Effector memory CD8-positive, alpha-beta T cell (primary cell): Measurements from ENCODE around the gene SMARCC2.
"Not testable (repeated sequence)": the region's sequence is repeated elsewhere in the genome, so short reads cannot be mapped to it uniquely, and the experiment has no call there.

Experiments
- ATAC-seq: fragments of 150-1000 bp; cut with Tn5 transposase; replicated peaks from 2 replicates; pipeline ENCODE4 v1.10.0; 2021; ENCODE audit warnings: mild to moderate bottlenecking, moderate library complexity
- DNase-seq, 3 experiments: peaks; one replicate each; pipeline ENCODE4 v3.0.0; 2021
- H3K27ac Mint-ChIP-seq, 2 donors: one replicate each; pipeline ENCODE4 v1.8.0; 2022; ENCODE audit warnings: mild to moderate bottlenecking in 2 of 2, mixed read lengths in 2 of 2, moderate library complexity in 2 of 2
- H3K27me3 Mint-ChIP-seq, 2 donors: one replicate each; pipeline ENCODE4 v1.8.0; 2022; ENCODE audit warnings: mixed read lengths in 2 of 2
- H3K36me3 Mint-ChIP-seq: one replicate; pipeline ENCODE4 v1.8.0; 2022; ENCODE audit warnings: mild to moderate bottlenecking, moderate library complexity, mixed read lengths; ENCODE audit not compliant: insufficient read depth
- H3K4me1 Mint-ChIP-seq, 2 donors: one replicate each; pipeline ENCODE4 v1.8.0; 2022; ENCODE audit warnings: low read depth in 2 of 2, mixed read lengths in 2 of 2
- H3K4me3 Mint-ChIP-seq, 2 donors: one replicate each; pipeline ENCODE4 v1.8.0; 2022; ENCODE audit warnings: mild to moderate bottlenecking in 2 of 2, mixed read lengths in 2 of 2, moderate library complexity in 2 of 2
- H3K9me3 Mint-ChIP-seq, 2 donors: one replicate each; pipeline ENCODE4 v1.8.0; 2022; ENCODE audit warnings: mixed read lengths in 2 of 2

SMARCC2 gene

GRCh38 chr12:56157201-56158028, 31.9 kb downstream of the SMARCC2 start:
- peak; percentile 28 to 45 (median 38) for DNase-seq
- Mint-ChIP-seq H3K4me3 (peak overlapping the region; percentile 88 to 95), H3K4me1 (peaks cover 42 to 44% of the 10 kb centered on the region in 2 donors), H3K36me3 (peaks cover 44% of the 10 kb centered on the region), H3K27ac (peak overlapping the region; percentile 95 to 98), H3K27me3 (no peaks in the 10 kb centered on the region), H3K9me3 (no peaks in the 10 kb centered on the region)
- ATAC-seq = peak; percentile 41

- peaks cover 47% of the 10 kb centered on the region for H3K36me3 Mint-ChIP-seq
- H3K27me3 Mint-ChIP-seq, DNase-seq, H3K9me3 Mint-ChIP-seq, ATAC-seq: not testable (repeated sequence)
- peak overlapping the region; percentile 88 to 95 for H3K4me3 Mint-ChIP-seq
- peak overlapping the region in 1 of 2 donors; percentile 98 for H3K27ac Mint-ChIP-seq
- H3K4me1 Mint-ChIP-seq = peaks cover 42 to 45% of the 10 kb centered on the region in 2 donors
These were observed 32.7 kb downstream of the SMARCC2 start for GRCh38 chr12:56156464-56157200.

- Mint-ChIP-seq H3K9me3 (no peaks in the 10 kb centered on the region), H3K27ac (no peak overlapping the region), H3K27me3 (no peaks in the 10 kb centered on the region), H3K4me1 (peaks cover 37 to 39% of the 10 kb centered on the region in 2 donors), H3K36me3 (peaks cover 47% of the 10 kb centered on the region), H3K4me3 (peak overlapping the region in 1 of 2 donors; percentile 88)
- no peak for DNase-seq
- no peak for ATAC-seq
These were observed 33.9 kb downstream of the SMARCC2 start for GRCh38 chr12:56155256-56155845.

GRCh38 chr12:56154818-56155217, 34.5 kb downstream of the SMARCC2 start:
- Mint-ChIP-seq H3K36me3 (peaks cover 44% of the 10 kb centered on the region), H3K27ac (no peak overlapping the region), H3K27me3 (no peaks in the 10 kb centered on the region), H3K4me1 (peaks cover 32 to 36% of the 10 kb centered on the region in 2 donors), H3K9me3 (no peaks in the 10 kb centered on the region), H3K4me3 (no peak overlapping the region)
- ATAC-seq = no peak
- no peak for DNase-seq

- H3K9me3 Mint-ChIP-seq = no peaks in the 10 kb centered on the region
- H3K27ac Mint-ChIP-seq = no peak overlapping the region
- no peak overlapping the region for H3K4me3 Mint-ChIP-seq
- ATAC-seq (no peak), DNase-seq (no peak)
- H3K4me1 Mint-ChIP-seq = peaks cover 27 to 31% of the 10 kb centered on the region in 2 donors
- peaks cover 39% of the 10 kb centered on the region for H3K36me3 Mint-ChIP-seq
- no peaks in the 10 kb centered on the region for H3K27me3 Mint-ChIP-seq
These were observed 35.0 kb downstream of the SMARCC2 start for GRCh38 chr12:56154246-56154771.

GRCh38 chr12:56153678-56154065, 35.6 kb downstream of the SMARCC2 start:
- Mint-ChIP-seq H3K27me3 (no peaks in the 10 kb centered on the region), H3K4me1 (peaks cover 20 to 25% of the 10 kb centered on the region in 2 donors), H3K27ac (peak overlapping the region in 1 of 2 donors; percentile 93), H3K36me3 (peaks cover 34% of the 10 kb centered on the region), H3K9me3 (no peaks in the 10 kb centered on the region), H3K4me3 (peak overlapping the region; percentile 81 to 88)
- no peak for DNase-seq
- ATAC-seq = no peak

- ATAC-seq (no peak), DNase-seq (no peak)
- peaks cover 29% of the 10 kb centered on the region for H3K36me3 Mint-ChIP-seq
- peaks cover 20 to 23% of the 10 kb centered on the region in 2 donors for H3K4me1 Mint-ChIP-seq
- H3K27me3 Mint-ChIP-seq = no peaks in the 10 kb centered on the region
- H3K4me3 Mint-ChIP-seq = peak overlapping the region; percentile 81 to 88
- no peaks in the 10 kb centered on the region for H3K9me3 Mint-ChIP-seq
- H3K27ac Mint-ChIP-seq = peak overlapping the region; percentile 90 to 93
These were observed 36.3 kb downstream of the SMARCC2 start for GRCh38 chr12:56152756-56153677.

GRCh38 chr12:56152132-56152755, 37.0 kb downstream of the SMARCC2 start, which contains the start of gene MYL6B:
Gene MYL6B (plus strand): TSS chr12:56152587. CDS start chr12:56153919, 1,332 bp downstream.
- ATAC-seq (peak; percentile 95), DNase-seq (peak; percentile 86 to 87 (median 87))
- Mint-ChIP-seq H3K4me1 (peaks cover 14 to 19% of the 10 kb centered on the region in 2 donors), H3K27ac (peak within 1 kb of the TSS; percentile 90 to 93), H3K4me3 (peak within 1 kb of the TSS; percentile 81 to 88), H3K27me3 (no peaks in the 10 kb centered on the region), H3K9me3 (no peaks in the 10 kb centered on the region), H3K36me3 (peaks cover 25% of the 10 kb centered on the region)

GRCh38 chr12:56151672-56152131, 37.6 kb downstream of the SMARCC2 start:
- peak overlapping the region; percentile 81 to 88 for H3K4me3 Mint-ChIP-seq
- no peaks in the 10 kb centered on the region for H3K27me3 Mint-ChIP-seq
- H3K9me3 Mint-ChIP-seq = no peaks in the 10 kb centered on the region
- peaks cover 25% of the 10 kb centered on the region for H3K36me3 Mint-ChIP-seq
- peak overlapping the region; percentile 90 to 93 for H3K27ac Mint-ChIP-seq
- DNase-seq = peak; percentile 40 to 64 (median 52)
- H3K4me1 Mint-ChIP-seq = peaks cover 11 to 15% of the 10 kb centered on the region in 2 donors
- ATAC-seq = peak; percentile 73

GRCh38 chr12:56150563-56150962, 38.7 kb downstream of the SMARCC2 start:
- no peak for DNase-seq
- peaks cover 11 to 15% of the 10 kb centered on the region in 2 donors for H3K4me1 Mint-ChIP-seq
- H3K27me3 Mint-ChIP-seq = no peaks in the 10 kb centered on the region
- ATAC-seq = no peak
- peaks cover 28% of the 10 kb centered on the region for H3K36me3 Mint-ChIP-seq
- no peaks in the 10 kb centered on the region for H3K9me3 Mint-ChIP-seq
- H3K4me3 Mint-ChIP-seq = peak overlapping the region; percentile 81 to 88
- H3K27ac Mint-ChIP-seq = peak overlapping the region; percentile 90 to 93

- H3K4me1 Mint-ChIP-seq = peaks cover 19 to 25% of the 10 kb centered on the region in 2 donors
- peak overlapping the region in 1 of 2 donors; percentile 67 for H3K27ac Mint-ChIP-seq
- no peaks in the 10 kb centered on the region for H3K27me3 Mint-ChIP-seq
- no peaks in the 10 kb centered on the region for H3K9me3 Mint-ChIP-seq
- H3K4me3 Mint-ChIP-seq = no peak overlapping the region
- DNase-seq (no peak), ATAC-seq (no peak)
- peaks cover 51% of the 10 kb centered on the region for H3K36me3 Mint-ChIP-seq
These were observed 42.5 kb downstream of the SMARCC2 start for GRCh38 chr12:56146492-56147460.
